Ectodermal cell (in vitro differentiated cells): Measurements from ENCODE around the gene L2HGDH.

Experiments
- H3K27ac ChIP-seq: 2 replicates; pipeline ENCODE4 v1.7.0; 2013; ENCODE audit warnings: mild to moderate bottlenecking, low read depth, low read length; ENCODE audit not compliant: insufficient read depth, poor library complexity, severe bottlenecking
- H3K27me3 ChIP-seq: 2 replicates; pipeline ENCODE4 v1.7.0; 2013; ENCODE audit warnings: mild to moderate bottlenecking, low read length; ENCODE audit not compliant: insufficient read depth, control insufficient read depth, poor library complexity, severe bottlenecking
- H3K36me3 ChIP-seq: one replicate; pipeline ENCODE4 v1.7.0; 2013; ENCODE audit warnings: low read length; ENCODE audit not compliant: control insufficient read depth, insufficient read depth
- H3K4me1 ChIP-seq: one replicate; pipeline ENCODE4 v1.7.0; 2013; ENCODE audit warnings: low read length; ENCODE audit not compliant: control insufficient read depth, insufficient read depth
- H3K4me3 ChIP-seq: 2 replicates; pipeline ENCODE4 v1.7.0; 2013; ENCODE audit warnings: low read depth, low read length, control low read depth; ENCODE audit not compliant: insufficient read depth
- H3K9me3 ChIP-seq: 2 replicates; pipeline ENCODE4 v1.7.0; 2013; ENCODE audit warnings: mild to moderate bottlenecking, low read length, moderate library complexity; ENCODE audit not compliant: control insufficient read depth
- WGBS, 2 experiments: methylation state at CpG; one replicate each; pipeline ENCODE4 v1.1.7; 2013; ENCODE audit warnings: missing lambda C conversion rate in 2 of 2; 5-methylcytosine and 5-hydroxymethylcytosine counted together

The L2HGDH gene

GRCh38 chr14:50299585-50299984 lies 12.4 kb downstream of the L2HGDH start:
- no peaks in the 10 kb centered on the region for H3K27me3 ChIP-seq
- H3K4me1 ChIP-seq = no peaks in the 10 kb centered on the region
- 93 to 100% methylated on average over 2 of the region's 2 CpGs for WGBS, 2 experiments
- H3K4me3 ChIP-seq = no peak overlapping the region
- H3K36me3 ChIP-seq = no peaks in the 10 kb centered on the region
- no peak overlapping the region for H3K27ac ChIP-seq
- H3K9me3 ChIP-seq = no peaks in the 10 kb centered on the region

GRCh38 chr14:50290306-50290705 lies 21.7 kb downstream of the L2HGDH start:
- no peaks in the 10 kb centered on the region for H3K4me1 ChIP-seq
- WGBS, 2 experiments = 81 to 88% methylated on average over 5 of the region's 5 CpGs
- no peak overlapping the region for H3K27ac ChIP-seq
- H3K9me3 ChIP-seq = no peaks in the 10 kb centered on the region
- no peaks in the 10 kb centered on the region for H3K36me3 ChIP-seq
- H3K4me3 ChIP-seq = no peak overlapping the region
- H3K27me3 ChIP-seq = no peaks in the 10 kb centered on the region

GRCh38 chr14:50288146-50288545 lies 23.9 kb downstream of the L2HGDH start:
- no peak overlapping the region for H3K27ac ChIP-seq
- H3K27me3 ChIP-seq = no peaks in the 10 kb centered on the region
- 92 to 93% methylated on average over 3 to 5 of the region's 5 CpGs for WGBS, 2 experiments
- no peak overlapping the region for H3K4me3 ChIP-seq
- H3K4me1 ChIP-seq = no peaks in the 10 kb centered on the region
- no peaks in the 10 kb centered on the region for H3K36me3 ChIP-seq
- no peaks in the 10 kb centered on the region for H3K9me3 ChIP-seq

- Histone ChIP-seq H3K27me3 (no peaks in the 10 kb centered on the region), H3K4me1 (no peaks in the 10 kb centered on the region), H3K9me3 (no peaks in the 10 kb centered on the region), H3K4me3 (no peak overlapping the region), H3K27ac (no peak overlapping the region), H3K36me3 (no peaks in the 10 kb centered on the region)
Measured at GRCh38 chr14:50285861-50286260, 26.2 kb downstream of the L2HGDH start.

DNA sequence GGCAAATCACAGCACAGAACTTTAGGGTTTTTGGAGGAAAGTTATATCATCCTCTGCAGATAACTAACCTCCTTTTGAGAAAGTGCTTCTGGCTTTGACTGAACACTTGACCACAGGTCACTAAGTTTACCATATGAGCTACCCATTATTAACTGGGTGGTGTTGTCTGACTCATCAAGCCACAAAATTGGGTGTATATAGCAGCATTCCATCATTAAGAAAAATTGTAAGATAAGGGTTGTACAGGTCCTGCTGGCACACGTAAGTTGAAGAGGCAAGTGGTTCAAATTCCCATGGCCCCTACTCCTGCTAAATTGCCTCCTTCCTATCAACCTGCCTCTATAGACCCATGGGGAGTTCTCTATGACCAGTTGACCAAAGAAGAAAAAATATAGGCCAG lies 39.5 kb downstream of the L2HGDH start:
- no peaks in the 10 kb centered on the region for H3K27me3 ChIP-seq
- no peak overlapping the region for H3K27ac ChIP-seq
- no peaks in the 10 kb centered on the region for H3K36me3 ChIP-seq
- H3K4me3 ChIP-seq = no peak overlapping the region
- H3K4me1 ChIP-seq = no peaks in the 10 kb centered on the region
- 96 to 100% methylated on average over 1 of the region's 1 CpG for WGBS, 2 experiments
- no peaks in the 10 kb centered on the region for H3K9me3 ChIP-seq

DNA sequence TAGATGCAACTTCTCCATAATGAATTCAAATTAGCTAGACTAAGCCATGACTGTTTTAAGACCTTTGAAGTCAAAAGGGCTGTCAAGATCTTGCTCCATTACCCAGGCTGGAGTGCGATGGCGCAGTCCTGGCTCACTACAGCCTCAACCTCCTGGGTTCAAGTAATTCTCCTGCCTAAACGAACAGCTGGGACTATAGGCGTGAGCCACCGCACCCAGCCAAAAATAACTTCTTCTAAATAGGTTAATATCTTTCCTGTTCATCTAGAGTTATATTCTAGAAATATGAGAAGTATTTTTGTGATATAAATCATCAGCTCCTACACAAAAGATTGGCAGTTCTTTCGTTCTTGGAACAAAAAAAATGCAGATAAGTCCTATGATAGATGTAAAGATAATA lies 41.1 kb downstream of the L2HGDH start:
- no peaks in the 10 kb centered on the region for H3K9me3 ChIP-seq
- 97 to 99% methylated on average over 3 to 5 of the region's 6 CpGs for WGBS, 2 experiments

GRCh38 chr14:50265029-50265428 lies 47.0 kb downstream of the L2HGDH start:
- Histone ChIP-seq H3K27ac (no peak overlapping the region), H3K4me1 (no peaks in the 10 kb centered on the region), H3K27me3 (no peaks in the 10 kb centered on the region), H3K36me3 (no peaks in the 10 kb centered on the region), H3K4me3 (no peak overlapping the region), H3K9me3 (no peaks in the 10 kb centered on the region)

More for the DNA sequence above, 41.1 kb downstream of the L2HGDH start:
- no peak overlapping the region for H3K27ac ChIP-seq
- H3K36me3 ChIP-seq = no peaks in the 10 kb centered on the region
- no peaks in the 10 kb centered on the region for H3K27me3 ChIP-seq
- no peaks in the 10 kb centered on the region for H3K4me1 ChIP-seq
- no peak overlapping the region for H3K4me3 ChIP-seq

GRCh38 chr14:50263321-50263720 lies 48.7 kb downstream of the L2HGDH start:
- H3K27ac ChIP-seq = no peak overlapping the region
- H3K9me3 ChIP-seq = no peaks in the 10 kb centered on the region
- WGBS, 2 experiments = 93% methylated on average over 4 of the region's 4 CpGs
- no peaks in the 10 kb centered on the region for H3K27me3 ChIP-seq
- H3K36me3 ChIP-seq = no peaks in the 10 kb centered on the region
- no peaks in the 10 kb centered on the region for H3K4me1 ChIP-seq
- no peak overlapping the region for H3K4me3 ChIP-seq

DNA sequence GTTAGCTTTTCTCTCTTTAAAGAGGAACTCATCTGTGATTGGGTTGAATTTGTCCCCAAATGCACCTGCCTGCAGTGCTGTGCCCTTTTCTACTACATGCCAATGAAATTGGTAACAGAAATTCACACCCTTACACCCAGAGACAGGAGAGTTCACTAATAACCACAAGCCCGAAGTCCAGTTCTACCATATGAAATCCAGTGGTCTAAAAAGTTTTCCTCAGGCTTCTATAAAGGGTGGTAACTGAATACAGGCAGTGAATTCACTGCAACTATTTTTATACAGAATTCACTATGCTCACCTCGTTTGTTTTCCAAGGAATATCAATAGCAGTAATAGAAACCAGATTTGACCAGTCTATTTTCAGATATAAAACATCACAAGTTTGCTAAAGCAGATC lies 49.2 kb downstream of the L2HGDH start:
- Histone ChIP-seq H3K9me3 (no peaks in the 10 kb centered on the region), H3K27me3 (no peaks in the 10 kb centered on the region), H3K4me1 (no peaks in the 10 kb centered on the region), H3K36me3 (no peaks in the 10 kb centered on the region), H3K4me3 (no peak overlapping the region), H3K27ac (no peak overlapping the region)
- 88 to 90% methylated on average over 2 of the region's 2 CpGs for WGBS, 2 experiments

DNA sequence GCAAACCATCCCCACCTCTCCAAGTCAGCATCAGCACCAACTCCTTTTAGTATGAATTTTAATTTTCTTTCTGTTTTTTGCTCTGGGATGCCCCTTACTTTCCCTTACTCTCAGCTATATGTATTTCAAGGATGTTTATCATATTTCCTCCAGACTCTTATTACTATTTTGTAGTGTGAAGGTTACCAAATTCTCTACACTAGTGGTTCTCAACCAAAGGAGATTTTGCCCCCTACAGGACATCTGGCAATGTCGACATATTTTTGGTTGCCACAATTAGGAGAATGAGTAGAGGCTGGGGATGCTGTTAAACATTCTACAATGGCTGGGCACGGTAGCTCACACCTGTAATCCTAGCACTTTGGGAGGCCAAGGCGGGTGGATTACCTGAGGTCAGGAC lies 51.5 kb downstream of the L2HGDH start:
- H3K9me3 ChIP-seq = no peaks in the 10 kb centered on the region
- no peaks in the 10 kb centered on the region for H3K4me1 ChIP-seq
- H3K27ac ChIP-seq = no peak overlapping the region
- WGBS, 2 experiments = 67 to 71% methylated on average over 3 of the region's 3 CpGs
- H3K36me3 ChIP-seq = no peaks in the 10 kb centered on the region
- no peak overlapping the region for H3K4me3 ChIP-seq
- no peaks in the 10 kb centered on the region for H3K27me3 ChIP-seq

DNA sequence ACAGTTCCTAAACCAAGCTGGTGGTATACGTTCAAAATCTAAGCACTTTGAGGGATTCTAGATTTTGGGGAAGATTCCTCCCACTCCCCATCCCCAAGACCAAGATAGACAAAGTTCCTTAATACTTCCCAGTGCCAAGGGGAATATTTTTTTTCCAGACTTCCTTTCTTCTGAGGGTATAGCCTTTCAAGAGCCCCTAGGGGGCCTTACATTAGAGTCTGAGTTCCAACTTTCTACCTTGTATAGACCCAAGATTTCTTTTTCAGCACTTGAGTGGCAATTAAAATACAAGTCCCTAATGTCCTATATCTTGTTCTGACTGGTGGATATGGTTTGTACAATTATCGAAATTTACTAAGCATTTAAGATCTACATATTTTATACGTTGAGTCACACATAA lies 52.0 kb downstream of the L2HGDH start:
- Histone ChIP-seq H3K36me3 (no peaks in the 10 kb centered on the region), H3K9me3 (no peaks in the 10 kb centered on the region), H3K27ac (no peak overlapping the region), H3K27me3 (no peaks in the 10 kb centered on the region), H3K4me3 (no peak overlapping the region), H3K4me1 (no peaks in the 10 kb centered on the region)
- 92 to 96% methylated on average over 3 of the region's 3 CpGs for WGBS, 2 experiments
